Endothelial cell of umbilical vein (primary cell): ENCODE results near the gene CCNJL. TPM values are rescaled to one million over a fixed set of nuclear protein-coding genes. Genes with fewer than 3 reads are reported as not detected.

Experiments used
- BruUV-seq: library from RNA; stranded (reverse); fragments of 400-500 nt; replicated peaks from 2 replicates; lab custom pipeline; 2021; lab: Mats Ljungman, UMichigan
- CTCF ChIA-PET: fragments of 300-600, 350-600 bp; sonication (Branson Sonifier 250); formaldehyde crosslinking; loops from one replicate; lab custom pipeline; 2021; ENCODE audit warnings: antibody characterized with exemption, inconsistent platforms; lab: Charles Lee
- POLR2A ChIA-PET: fragments of 300-600, 350-600 bp; sonication (Branson Sonifier 250); formaldehyde crosslinking; loops from one replicate; lab custom pipeline; 2021; ENCODE audit warnings: antibody characterized with exemption, inconsistent platforms; lab: Charles Lee
- DNase-seq: peaks from one replicate; pipeline ENCODE4 v3.0.0-alpha.2; 2011; ENCODE audit warnings: low read depth, low spot score
- FAIRE-seq: peaks from 2 replicates; lab custom pipeline; 2011; peaks lifted over from hg19 to GRCh38; lab: Jason Lieb, UNC
- H2AFZ ChIP-seq: 2 replicates; pipeline ENCODE4 v1.6.0; 2012; ENCODE audit warnings: low read depth, low read length, control low read depth, inconsistent platforms
- H3K27ac ChIP-seq: 2 replicates; pipeline ENCODE4 v1.5.1; 2011; ENCODE audit warnings: low read depth, mild to moderate bottlenecking, control low read depth, low read length, moderate library complexity; ENCODE audit not compliant: insufficient read depth
- H3K27me3 ChIP-seq, 2 experiments: 2 replicates each; pipeline versions ENCODE4 v1.6.0 to v1.6.1; 2011; ENCODE audit warnings: low read length in 2 of 2, mixed read lengths in 1 of 2; ENCODE audit not compliant: control insufficient read depth in 2 of 2, insufficient read depth in 2 of 2
- H3K36me3 ChIP-seq, 2 experiments: 2 replicates in 1 of 2; 3 replicates in 1 of 2; pipeline ENCODE4 v1.5.1; 2011; ENCODE audit warnings: low read length in 2 of 2, mild to moderate bottlenecking in 1 of 2, moderate library complexity in 1 of 2; ENCODE audit not compliant: control insufficient read depth in 2 of 2, insufficient read depth in 2 of 2; ENCODE audit errors: extremely low read depth in 1 of 2
- H3K4me1 ChIP-seq: 3 replicates; pipeline ENCODE4 v1.5.1; 2011; ENCODE audit warnings: mild to moderate bottlenecking, low read length; ENCODE audit not compliant: control insufficient read depth, insufficient read depth; ENCODE audit errors: extremely low read depth
- H3K4me2 ChIP-seq: 2 replicates; pipeline ENCODE4 v1.6.1; 2011; ENCODE audit warnings: low read length, control low read depth, mixed read lengths; ENCODE audit not compliant: insufficient read depth
- H3K4me3 ChIP-seq, 3 experiments: fragments of 200-600 bp in 1 of 3; sonication (generic), shearing (Covaris generic) in 1 of 3; replicated peaks in 1 of 3; 2 replicates each; pipeline ENCODE4 v1.5.1; 2011 to 2016; ENCODE audit warnings: control low read depth in 3 of 3, low read length in 3 of 3, mild to moderate bottlenecking in 2 of 3, inconsistent platforms in 1 of 3, low read depth in 1 of 3, moderate library complexity in 1 of 3; ENCODE audit not compliant: insufficient read depth in 1 of 3
- H3K79me2 ChIP-seq: 2 replicates; pipeline ENCODE4 v1.6.0; 2012; ENCODE audit warnings: low read length, inconsistent platforms; ENCODE audit not compliant: control insufficient read depth, insufficient read depth
- H3K9ac ChIP-seq: replicated peaks from 2 replicates; pipeline ENCODE3; 2011; ENCODE audit warnings: low read length, control low read depth; ENCODE audit not compliant: insufficient read depth; ENCODE audit errors: extremely low read depth
- H3K9me1 ChIP-seq: replicated peaks from 3 replicates; pipeline ENCODE4 v1.6.0; 2011; ENCODE audit warnings: mild to moderate bottlenecking, low read length; ENCODE audit not compliant: control insufficient read depth, insufficient read depth; ENCODE audit errors: extremely low read depth
- H3K9me3 ChIP-seq: replicated peaks from 2 replicates; pipeline ENCODE4 v1.5.1; 2012; ENCODE audit warnings: low read length, inconsistent platforms; ENCODE audit not compliant: control insufficient read depth, insufficient read depth
- H4K20me1 ChIP-seq: replicated peaks from 2 replicates; pipeline ENCODE3; 2011; ENCODE audit warnings: mild to moderate bottlenecking, low read length; ENCODE audit not compliant: control insufficient read depth, insufficient read depth; ENCODE audit errors: extremely low read depth
- CTCF ChIP-seq, 2 donors: IDR thresholded peaks; 1 replicate in 1 of 2; 2 replicates in 1 of 2; pipeline ENCODE4 v1.5.1; 2011; ENCODE audit warnings: low read length in 2 of 2, mild to moderate bottlenecking in 2 of 2, moderate library complexity in 2 of 2, control low read depth in 1 of 2, inconsistent platforms in 1 of 2, low read depth in 1 of 2; ENCODE audit not compliant: insufficient read depth in 1 of 2; ENCODE audit errors: extremely low read depth in 1 of 2
- EZH2 ChIP-seq: IDR thresholded peaks from 2 replicates; pipeline ENCODE4 v1.6.1; 2012; ENCODE audit warnings: borderline replicate concordance, low read depth, mild to moderate bottlenecking, moderate library complexity, low read length, inconsistent platforms; ENCODE audit not compliant: severe bottlenecking
- FOS ChIP-seq: IDR thresholded peaks from 2 replicates; pipeline ENCODE4 v1.6.1; 2011; ENCODE audit warnings: mild to moderate bottlenecking, low read length, moderate library complexity, borderline replicate concordance; ENCODE audit not compliant: insufficient read depth
- GATA2 ChIP-seq: IDR thresholded peaks from 2 replicates; pipeline ENCODE4 v1.7.0; 2011; ENCODE audit warnings: low read depth, mild to moderate bottlenecking, moderate library complexity, mixed read lengths, low read length; ENCODE audit not compliant: insufficient read length, insufficient read depth
- JUN ChIP-seq: IDR thresholded peaks from 2 replicates; pipeline ENCODE4 v1.6.1; 2011; ENCODE audit warnings: borderline replicate concordance, low read depth; ENCODE audit not compliant: insufficient read length, insufficient read depth
- MAX ChIP-seq: IDR thresholded peaks from 2 replicates; pipeline ENCODE4 v1.6.1; 2011; ENCODE audit not compliant: insufficient read depth, insufficient read length
- MYC ChIP-seq: IDR thresholded peaks from one replicate; pipeline ENCODE4 v1.6.1; 2011; ENCODE audit warnings: mild to moderate bottlenecking, low read depth, low read length
- POLR2A ChIP-seq: IDR thresholded peaks from 2 replicates; pipeline ENCODE4 v1.6.1; 2012; ENCODE audit warnings: low read depth, mild to moderate bottlenecking, control low read depth, low read length
- POLR2AphosphoS5 ChIP-seq: IDR thresholded peaks from 2 replicates; pipeline ENCODE4 v1.6.1; 2012; ENCODE audit warnings: low read depth, mild to moderate bottlenecking, control low read depth, low read length, moderate library complexity; ENCODE audit not compliant: insufficient read depth
- dilution Hi-C: fragments of 300-500 bp; cut with MboI; formaldehyde crosslinking; loops from one replicate; pipeline ENCODE4 v1.15.0; 2019; ENCODE audit warnings: low sequenced_read_pairs; ENCODE audit not compliant: extremely low pct_ligation_motif_present
- intact Hi-C: fragments of 100-400 bp; cut with micrococcal nuclease; formaldehyde crosslinking; loops from one replicate; pipeline ENCODE4 v1.10.0; 2022
- polyA plus RNA-seq, 4 experiments: library from polyadenylated mRNA; depleted of rRNA in 3 of 4; stranded (reverse) in 3 of 4; unstranded in 1 of 4; fragments of >200 nt; gene quantifications; 2 replicates each; pipeline versions ENCODE4 v1.2.1 to v1.2.3, GENCODE V29; 2011 to 2012; ENCODE audit warnings: missing spikeins in 1 of 4
- total RNA-seq: library from RNA; stranded (reverse); gene quantifications from 2 replicates; pipeline ENCODE4 v1.2.3, GENCODE V29; 2021

The CCNJL gene
- total and polyA plus RNA-seq, 2 donors (not counting 3 experiments of a cell fraction or from before 2014, with no cell fraction given), result 20.0 to 21.3 TPM

- H3K36me3 ChIP-seq, result no peaks in the 10 kb centered on the region
- H3K4me1 ChIP-seq, result peaks cover 9% of the 10 kb centered on the region
- H3K9me1 ChIP-seq, result no peaks in the 10 kb centered on the region
- H3K27ac ChIP-seq, result no peak overlapping the region
- dilution Hi-C loops (no loop called here), intact Hi-C loops (no loop called here)
- no peak overlapping the region for H2AFZ ChIP-seq
- no peak for DNase-seq
- BruUV-seq, result no TSS peak
- FAIRE-seq, result no peak
- no peaks in the 10 kb centered on the region for H3K9me3 ChIP-seq
- no peak overlapping the region for H3K4me2 ChIP-seq
- peaks cover 4% of the 10 kb centered on the region for H4K20me1 ChIP-seq
- H3K9ac ChIP-seq, result no peak overlapping the region
- ChIA-PET CTCF (no interaction called here), POLR2A (no interaction called here)
- H3K27me3 ChIP-seq, result no peaks in the 10 kb centered on the region
- H3K79me2 ChIP-seq, result peaks cover 5% of the 10 kb centered on the region
- H3K4me3 ChIP-seq, result no peak overlapping the region
- TF ChIP-seq CTCF (IDR thresholded peaks at IDR 0.05; ENCODE audit: extremely low read depth in 1 of 2, insufficient read depth in 1 of 2, low read depth in 1 of 2, low read length in 2 of 2), result no peak
- no peak for TF ChIP-seq EZH2
Observed at GRCh38 chr5:160293386-160293785, 19.0 kb downstream of the CCNJL start.

- Histone ChIP-seq H3K9me1 (no peaks in the 10 kb centered on the region), H3K27ac (no peak overlapping the region), H3K27me3 (no peaks in the 10 kb centered on the region), H3K36me3 (no peaks in the 10 kb centered on the region), H4K20me1 (no peaks in the 10 kb centered on the region), H3K9me3 (no peaks in the 10 kb centered on the region), H3K4me1 (peaks cover 19% of the 10 kb centered on the region), H3K79me2 (peaks cover 3% of the 10 kb centered on the region), H3K9ac (no peak overlapping the region), H3K4me3 (no peak overlapping the region), H3K4me2 (no peak overlapping the region), H2AFZ (no peak overlapping the region)
- FAIRE-seq, result no peak
- dilution Hi-C loops (no loop called here), intact Hi-C loops (no loop called here)
- ChIA-PET POLR2A (no interaction called here), CTCF (interaction anchor here (0.6 kb wide), 1 partner anchor 49 kb away, joined by 3 read pairs; no protein-coding TSS in a partner anchor)
- DNase-seq, result no peak
- no TSS peak for BruUV-seq
- TF ChIP-seq POLR2A (no peak), EZH2 (no peak), MYC (no peak), JUN (no peak), CTCF (IDR thresholded peaks at IDR 0.05; ENCODE audit: extremely low read depth in 1 of 2, insufficient read depth in 1 of 2, low read depth in 1 of 2, low read length in 2 of 2) (no peak), FOS (no peak), GATA2 (no peak), POLR2AphosphoS5 (no peak), MAX (no peak)
Observed at GRCh38 chr5:160291467-160291866, 20.9 kb downstream of the CCNJL start.
